HS-5 (cell line): ENCODE measurements around the gene PIH1D1.
"Not testable (repeated sequence)": the region's sequence is repeated elsewhere in the genome, so short reads cannot be mapped to it uniquely, and the experiment has no call there.

Source experiments
- DNase-seq: peaks from one replicate; pipeline ENCODE4 v3.0.0-alpha.2; 2012; ENCODE audit warnings: low read depth

PIH1D1 gene

DNA sequence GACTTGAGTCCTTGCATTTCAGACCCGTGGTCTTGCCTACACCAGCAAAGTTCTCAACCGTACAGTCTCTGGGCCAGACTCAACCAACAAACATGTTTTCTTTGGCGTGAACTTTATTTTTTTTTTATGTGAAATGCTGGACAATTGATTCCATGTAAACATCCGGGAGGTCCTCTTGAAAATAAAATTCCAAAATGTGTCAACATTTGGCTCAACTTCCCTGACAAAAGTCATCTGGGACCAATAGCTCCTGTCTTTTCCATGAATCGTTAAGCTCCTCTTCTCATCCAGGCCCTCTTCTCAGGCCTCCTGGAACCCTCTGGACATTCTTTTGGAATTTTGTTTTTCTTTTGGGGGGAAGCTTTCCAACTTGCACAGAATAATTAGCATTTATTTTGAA lies 4.2 kb upstream of the PIH1D1 start:
- DNase-seq = no peak

DNA sequence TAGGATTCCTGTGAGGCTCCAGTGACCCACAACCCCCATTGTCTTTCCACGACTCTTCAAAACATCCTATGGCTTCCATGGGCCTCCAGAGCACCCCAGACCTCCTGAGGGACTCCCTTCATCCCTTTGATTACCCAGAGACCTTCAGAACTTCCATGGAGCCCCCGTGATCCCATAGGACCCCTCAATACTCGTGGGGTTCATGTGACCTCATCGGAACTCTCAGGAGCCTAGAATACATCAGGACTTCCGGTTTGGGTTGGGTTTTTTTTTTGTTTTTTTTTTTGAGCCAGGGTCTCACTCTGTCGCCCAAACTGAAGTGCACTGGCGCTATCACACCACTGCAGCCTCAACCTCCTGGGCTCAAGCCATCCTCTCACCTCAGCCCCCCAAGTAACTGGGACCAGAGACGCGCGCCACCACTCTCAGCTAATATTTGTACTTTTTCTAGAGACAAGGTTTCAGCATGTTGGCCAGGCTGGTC lies 2.2 kb upstream of the PIH1D1 start:
- DNase-seq = no peak

DNA sequence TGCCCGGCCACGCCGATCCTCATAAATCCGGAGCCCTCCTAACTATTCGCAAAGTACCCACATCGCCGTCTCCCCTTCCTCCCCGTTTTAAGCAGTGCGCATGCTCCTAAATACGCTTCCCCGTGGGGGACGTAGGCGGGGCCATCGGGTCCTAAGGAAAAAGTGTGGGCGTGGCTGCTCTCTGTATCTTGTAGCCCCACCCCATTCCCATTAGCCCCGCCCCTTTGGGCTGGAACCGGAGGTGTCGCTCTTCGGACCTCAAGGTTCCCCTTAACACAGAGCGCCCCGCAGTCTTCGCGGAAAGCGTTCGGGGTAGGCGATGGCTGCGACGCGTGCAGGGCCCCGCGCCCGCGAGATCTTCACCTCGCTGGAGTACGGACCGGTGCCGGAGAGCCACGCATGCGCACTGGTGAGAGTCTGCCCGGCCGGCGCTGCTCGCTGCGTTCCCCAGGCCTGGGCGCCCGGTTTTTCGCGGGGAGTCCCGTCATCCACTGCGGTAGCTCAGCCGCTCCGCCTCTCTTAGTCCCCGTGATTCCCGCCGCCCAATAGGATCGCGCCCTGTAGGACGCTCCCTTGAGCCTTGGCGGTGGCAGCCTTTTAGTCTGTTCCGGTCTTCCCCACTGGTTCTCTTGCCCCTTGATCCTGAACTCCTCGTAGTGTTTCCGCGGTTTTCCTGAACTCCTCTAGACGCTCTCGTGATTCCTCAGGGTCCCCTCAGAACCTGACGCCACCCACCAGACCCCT lies 1.6 kb upstream of the PIH1D1 start, which contains the start of gene ALDH16A1:
Gene ALDH16A1, plus strand, starts transcription at position 213 of the 744 bp plus-strand sequence. Its CDS starts 107 bp downstream, at position 320.
- DNase-seq = peak; percentile 89

DNA sequence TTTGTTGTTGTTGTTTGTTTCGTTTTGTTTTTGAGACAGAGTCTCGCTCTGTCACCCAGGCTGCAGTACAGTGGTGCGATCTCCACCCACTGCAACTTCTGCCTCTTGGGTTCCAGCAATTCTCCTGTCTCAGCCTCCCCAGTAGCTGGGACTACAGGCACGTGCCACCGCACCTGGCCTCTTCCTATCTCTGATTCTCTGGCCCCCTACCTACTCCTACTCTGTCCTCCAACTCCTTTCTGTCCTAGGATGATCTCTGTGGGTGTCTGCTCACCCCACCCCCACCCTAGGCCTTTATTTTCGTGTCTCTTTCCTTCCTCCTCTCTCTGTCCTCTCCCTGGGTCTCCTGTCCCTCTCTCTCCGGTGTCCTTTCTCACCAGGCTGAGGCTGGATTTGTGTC lies 1.2 kb downstream of the PIH1D1 start:
- DNase-seq = no peak

DNA sequence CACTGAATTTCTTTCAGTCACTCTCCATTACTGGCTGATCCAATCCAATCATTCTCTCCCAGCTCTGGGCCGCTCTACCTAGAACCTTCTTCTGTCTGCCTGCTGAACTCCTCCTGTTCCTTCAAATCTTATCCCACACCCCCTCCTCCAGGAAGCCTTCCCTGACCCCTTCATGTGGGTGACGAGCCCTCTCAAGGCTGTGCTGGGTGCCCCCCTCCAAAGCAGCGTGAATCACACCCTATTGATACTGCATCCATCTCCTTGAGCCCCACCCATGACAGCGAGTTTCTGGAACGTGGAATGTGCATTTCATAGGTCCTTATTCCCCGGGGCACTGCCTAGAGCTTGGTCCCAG lies 3.2 kb downstream of the PIH1D1 start:
- DNase-seq = no peak

DNA sequence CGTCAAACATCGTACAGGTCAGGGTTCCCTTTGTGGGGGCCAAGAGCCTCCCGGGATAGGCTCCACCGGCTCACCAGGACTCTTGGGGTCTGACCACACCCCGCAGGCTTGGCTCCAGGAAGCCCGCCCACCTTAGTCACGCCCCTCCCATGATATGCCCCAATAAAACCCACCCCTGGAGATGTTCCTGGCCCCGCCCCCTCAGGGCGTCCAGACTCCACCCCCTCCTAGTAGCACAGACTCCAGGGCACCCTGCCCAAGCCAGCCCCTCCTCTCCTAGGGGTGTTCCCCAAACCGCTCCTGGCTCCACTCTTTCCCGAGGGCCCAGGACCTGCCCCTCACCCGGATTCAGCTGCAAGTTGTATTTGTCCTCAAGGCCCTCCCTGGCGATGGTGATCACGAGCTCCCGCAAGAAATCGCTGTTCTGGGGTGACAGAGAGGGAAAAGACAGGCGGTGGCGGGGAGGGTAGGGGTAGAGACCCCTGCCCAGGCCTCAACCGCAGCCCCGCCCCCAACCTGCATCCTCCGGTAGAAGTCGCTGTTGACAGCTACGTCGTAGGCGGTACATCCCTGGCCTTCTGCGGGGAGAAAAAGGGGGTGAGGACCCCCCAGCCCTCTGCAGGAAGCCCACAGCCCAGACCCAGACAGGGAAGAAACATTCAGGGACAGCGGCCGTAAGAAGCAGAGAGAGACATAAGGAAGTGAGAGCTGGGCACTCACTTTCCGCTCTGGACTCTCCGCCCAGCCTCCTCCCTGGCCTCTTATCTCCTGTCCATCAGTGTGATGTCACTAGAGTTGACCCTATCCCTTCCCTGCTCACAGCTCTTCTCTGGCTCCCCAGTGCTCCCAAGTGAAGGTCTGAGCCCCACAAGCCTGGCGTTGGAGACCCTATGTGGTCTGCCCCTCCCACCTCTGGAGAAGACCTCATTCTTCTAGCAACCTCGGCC lies 3.9 kb downstream of the PIH1D1 start:
- DNase-seq = no peak

DNA sequence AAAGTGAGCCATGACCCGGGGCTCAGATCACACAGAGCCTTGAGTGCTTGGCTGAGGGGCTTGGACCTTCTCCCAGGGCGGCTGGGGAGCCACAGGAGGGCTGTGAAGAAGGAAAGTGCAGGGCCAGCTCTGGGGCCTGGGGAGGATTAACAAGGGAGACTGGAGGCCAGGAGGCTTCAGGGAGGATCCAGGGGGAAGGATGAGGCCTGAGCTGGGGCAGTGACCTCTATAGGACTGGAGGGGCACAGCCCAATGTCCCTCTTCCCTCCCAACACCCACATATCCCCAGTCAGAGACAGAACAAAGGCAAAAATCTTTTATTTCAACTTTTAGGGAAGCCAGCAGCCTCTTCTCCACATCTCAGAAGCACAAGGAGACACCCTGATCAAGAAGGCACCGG lies 5.6 kb downstream of the PIH1D1 start:
- no peak for DNase-seq

DNA sequence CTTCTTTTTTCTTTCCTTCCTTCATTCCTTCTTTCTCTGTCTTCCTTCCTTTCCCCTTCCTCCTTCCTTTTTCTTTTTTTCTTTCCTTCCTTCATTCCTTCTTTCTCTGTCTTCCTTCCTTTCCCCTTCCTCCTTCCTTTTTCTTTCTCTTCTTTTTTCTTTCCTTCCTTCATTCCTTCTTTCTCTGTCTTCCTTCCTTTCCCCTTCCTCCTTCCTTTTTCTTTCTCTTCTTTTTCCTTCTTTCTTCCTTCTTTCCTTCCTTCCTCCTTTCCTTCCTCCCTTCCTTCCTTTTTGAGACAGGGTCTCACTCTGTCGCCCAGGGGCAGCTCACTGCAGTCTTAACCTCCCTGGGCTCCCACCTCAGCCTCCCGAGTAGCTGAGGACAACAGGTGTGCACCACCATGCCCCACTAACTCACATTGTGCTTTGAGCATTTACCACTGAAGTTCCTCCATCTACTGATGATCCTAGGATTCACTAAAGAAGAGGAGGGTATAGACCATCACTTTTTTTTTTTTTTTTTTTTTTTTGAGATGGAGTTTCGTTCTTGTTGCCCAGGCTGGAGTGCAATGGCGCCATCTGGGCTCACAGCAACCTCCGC lies 7.4 kb downstream of the PIH1D1 start:
- DNase-seq = not testable (repeated sequence)

DNA sequence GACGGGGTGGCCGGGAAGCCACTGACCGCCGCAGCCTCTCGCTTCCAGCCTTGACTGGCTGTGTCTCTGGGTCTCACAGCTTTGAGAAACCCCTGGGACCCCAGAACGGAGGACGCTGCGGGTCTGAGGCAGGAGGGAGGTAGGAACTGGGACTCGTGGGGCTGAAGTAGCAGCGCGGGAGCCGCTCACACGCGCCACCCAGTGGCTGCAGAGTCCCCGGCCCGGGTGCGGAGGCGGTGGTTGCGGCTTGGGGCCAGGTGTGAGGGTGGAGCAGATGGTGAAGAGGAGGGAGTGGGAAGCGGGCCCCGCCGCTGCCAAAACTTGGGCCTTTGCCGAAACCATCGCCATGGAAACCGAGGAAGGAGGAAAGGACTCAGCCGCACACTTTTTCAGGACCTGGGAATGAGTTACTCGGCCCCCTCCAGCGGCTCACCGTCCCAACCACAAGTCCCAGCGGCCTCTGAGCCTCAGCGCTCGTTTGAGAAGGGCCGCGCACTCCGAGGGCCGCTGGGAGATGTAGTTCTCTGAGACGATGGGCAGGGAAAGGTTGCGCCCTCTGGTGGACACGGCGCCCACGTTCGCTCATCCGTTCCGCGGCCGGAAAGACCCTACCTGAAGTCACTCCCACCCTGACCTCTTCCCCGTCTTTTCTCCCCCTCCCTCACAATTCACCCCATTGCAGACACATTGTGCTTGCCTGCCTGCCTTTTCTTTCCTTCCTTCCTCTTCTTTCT lies 8.1 kb downstream of the PIH1D1 start:
- peak; percentile 82 for DNase-seq

DNA sequence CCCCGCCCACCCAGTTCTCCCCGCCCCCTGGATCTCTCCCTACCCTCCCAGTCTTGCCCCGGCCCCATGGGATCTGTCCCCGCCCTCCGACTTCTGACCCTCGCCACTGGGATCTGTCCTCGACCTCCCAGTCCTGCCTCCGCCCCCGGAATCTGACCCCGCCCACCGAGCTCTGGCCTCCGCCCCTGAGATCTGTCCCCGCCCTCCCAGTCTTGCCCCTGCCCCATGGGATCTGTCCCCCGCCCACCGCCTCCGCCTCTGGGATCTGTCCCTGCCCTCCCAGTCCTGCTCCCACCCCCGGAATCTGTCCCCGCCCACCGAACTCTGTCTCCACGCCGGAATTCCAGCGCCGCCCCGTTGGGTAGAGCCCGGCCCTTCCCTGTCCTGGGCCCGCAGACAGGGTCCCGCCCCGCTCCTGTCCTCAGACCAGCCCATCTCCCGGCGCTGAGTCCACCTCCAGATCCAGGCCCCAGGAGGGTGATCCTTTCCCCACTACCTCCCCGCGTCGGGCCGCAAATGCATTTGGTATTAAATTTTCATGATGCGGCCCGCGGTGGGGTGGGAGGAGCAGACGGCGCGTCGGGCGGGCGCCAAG lies 8.7 kb downstream of the PIH1D1 start:
- DNase-seq = peak; percentile 71

DNA sequence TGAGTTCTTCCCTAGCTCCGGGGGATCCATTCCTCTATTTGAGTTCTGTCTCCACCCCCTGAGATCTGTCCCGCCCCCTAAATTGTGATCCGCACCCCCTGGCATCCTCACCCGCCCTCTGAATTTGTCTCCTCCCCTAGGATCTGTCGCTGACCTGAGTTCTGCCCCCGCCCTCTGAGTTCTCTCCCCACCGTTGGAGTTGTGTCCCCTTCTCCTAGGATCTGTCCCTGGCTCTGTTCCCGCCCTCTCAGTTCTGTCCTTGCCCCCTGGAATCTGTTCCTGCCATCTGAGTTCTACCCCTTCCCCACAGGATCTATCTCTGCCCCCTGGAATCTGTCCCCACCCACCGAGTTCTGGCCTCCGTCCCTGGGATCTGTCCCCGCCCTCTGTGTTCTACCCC lies 9.3 kb downstream of the PIH1D1 start:
- DNase-seq = no peak

DNA sequence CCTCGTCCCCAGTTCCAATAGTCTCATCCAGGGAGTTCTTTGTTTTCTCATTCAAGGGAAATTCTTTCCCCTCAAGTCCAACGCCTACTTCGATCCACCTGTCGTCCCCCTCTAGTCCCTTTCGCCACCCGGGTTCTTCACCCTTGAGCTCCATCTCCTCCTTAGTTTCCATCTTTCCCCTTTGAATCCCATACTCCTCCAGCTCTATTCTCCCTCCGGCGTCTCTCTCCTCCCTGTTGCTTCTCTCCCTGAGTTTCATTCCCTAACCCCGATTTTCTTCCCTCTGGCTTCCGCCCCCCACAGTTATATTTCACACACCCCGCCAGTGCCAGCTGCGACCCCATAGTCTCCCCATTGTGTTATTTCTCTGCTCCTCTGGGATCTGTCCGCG lies 9.7 kb downstream of the PIH1D1 start:
- DNase-seq = no peak

DNA sequence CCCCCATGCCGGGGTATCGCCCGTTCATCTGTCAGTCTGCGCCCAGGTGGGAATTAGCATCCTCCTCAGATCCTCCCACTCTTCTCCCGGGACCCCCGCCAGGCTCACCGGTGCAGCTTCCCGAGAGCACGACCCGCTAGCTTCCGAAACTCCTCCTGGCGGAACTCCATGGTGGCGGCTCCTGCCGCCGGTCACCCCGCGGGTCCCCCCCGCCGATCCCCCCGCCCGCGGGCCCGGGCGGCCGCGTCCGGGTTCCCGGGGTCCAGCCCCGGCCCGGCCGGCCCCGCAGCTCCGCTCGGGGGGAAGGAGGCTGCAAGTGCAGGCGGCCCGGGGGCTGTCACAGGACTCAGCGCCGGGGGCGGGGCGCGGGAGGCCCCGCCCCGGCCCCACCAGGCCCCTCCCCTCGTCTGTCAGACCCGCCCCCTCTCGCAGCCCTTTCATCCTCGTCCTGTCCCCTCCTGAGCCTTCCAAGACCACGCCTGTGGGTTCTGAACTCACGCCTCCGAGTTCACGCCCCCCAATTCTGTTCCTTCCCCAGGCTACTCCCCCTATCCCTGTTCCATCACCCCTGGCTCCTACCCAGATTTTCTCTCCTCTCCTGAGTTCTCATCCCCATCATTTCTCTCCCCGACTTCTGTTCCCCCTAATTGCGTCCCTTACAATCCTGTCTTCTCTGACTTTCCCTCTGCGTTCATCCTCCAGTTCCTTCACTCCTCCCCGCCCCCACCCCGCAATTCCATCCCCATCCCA lies 10.2 kb downstream of the PIH1D1 start, which contains the start of gene SLC17A7:
Gene SLC17A7, minus strand, starts transcription at position 318 of the 750 bp plus-strand sequence. Its CDS starts 148 bp downstream, at position 170.
- DNase-seq = no peak

DNA sequence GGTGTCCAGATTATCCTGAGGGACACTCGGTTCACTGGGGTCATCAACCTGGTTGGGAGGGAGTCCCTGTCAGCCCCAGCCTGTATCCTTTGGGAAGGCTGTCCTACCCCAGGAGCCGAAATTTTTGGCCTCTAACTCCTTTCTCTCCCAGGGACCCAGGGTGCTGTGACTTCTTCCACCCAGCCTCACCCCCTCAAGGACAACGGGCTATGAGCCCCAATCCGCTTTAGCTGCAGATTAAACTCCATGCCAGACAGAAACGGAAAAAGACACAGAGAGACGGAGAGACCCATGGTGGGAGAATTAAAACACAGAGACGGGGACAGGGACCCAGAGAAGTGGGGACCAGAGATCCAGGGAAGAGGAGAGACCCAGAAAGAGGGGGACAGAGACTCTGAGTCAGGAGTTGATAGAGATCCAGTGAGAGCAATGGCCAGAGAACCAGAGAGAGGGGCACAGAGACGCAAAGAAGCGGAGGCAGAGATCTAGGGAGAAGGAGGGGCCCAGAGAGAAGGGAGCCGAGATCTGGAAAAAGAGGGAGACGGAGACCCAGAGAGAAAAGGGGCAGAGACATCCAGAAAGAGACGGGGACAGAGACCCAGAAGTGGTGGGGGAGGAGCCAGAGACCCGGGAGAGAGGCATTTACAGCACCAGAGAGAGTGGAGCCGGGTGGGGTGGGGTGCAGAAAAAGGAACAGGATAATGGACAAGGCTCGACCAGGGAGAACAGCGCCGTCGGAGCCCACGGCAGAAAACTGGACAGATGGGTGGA lies 11.0 kb downstream of the PIH1D1 start:
- no peak for DNase-seq

DNA sequence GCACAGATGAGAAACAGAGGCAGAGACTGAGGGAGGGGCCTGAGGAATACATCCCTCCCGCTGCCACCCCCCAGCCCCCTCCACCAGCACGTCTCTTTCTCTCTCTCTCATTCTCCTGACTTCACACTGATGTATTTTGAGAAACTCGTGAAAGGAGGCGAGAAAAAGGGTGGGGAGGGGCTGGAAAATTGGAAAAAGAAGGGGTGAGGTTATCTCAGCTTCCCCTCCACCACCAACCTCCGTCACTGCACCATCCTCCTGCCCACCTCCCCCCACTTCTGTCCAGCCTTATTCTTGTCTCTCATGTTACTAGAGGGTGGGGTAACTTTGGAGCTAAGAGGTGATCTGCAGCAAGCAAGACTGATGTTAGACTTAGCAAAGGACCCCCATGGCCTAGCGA lies 11.8 kb downstream of the PIH1D1 start:
- no peak for DNase-seq

DNA sequence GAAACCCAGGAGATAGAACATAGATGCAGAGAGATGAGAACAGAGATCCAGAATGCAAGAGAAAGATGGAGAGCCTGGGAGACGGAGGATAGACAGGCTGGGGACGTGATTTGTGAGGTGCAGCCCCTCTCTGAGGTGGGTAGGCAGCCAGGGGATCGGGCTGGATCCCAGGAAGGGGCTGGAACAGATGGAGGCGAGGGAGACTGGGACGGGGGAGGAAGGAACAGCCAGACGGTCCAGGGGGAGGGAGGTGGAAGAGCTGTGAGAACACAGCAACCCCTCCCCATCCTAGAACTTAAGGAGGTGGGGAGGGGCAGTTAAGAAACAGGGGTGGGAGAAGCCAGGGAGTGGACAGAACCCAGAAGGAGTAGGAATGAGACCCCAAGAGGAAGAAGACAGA lies 13.4 kb downstream of the PIH1D1 start:
- no peak for DNase-seq

DNA sequence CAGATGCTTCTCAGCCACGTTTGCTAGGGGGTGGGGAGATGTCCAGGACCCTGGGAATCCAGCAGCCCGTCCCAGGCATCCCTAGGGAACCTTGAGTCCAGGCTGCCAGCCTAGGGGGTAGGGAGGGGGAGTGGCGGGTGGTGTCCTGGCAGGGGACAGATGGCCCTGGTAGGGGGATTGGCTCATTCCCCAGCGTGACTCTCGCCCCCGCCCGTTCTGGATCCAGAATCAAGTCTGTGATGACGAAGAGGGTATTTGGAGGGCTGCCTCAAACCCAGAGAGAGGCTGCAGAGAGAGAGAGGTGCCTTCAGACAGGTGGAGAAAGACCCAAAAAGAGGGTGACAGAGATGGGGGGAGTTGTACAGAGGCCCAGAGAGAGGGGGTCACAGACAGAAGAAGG lies 14.4 kb downstream of the PIH1D1 start:
- no peak for DNase-seq

DNA sequence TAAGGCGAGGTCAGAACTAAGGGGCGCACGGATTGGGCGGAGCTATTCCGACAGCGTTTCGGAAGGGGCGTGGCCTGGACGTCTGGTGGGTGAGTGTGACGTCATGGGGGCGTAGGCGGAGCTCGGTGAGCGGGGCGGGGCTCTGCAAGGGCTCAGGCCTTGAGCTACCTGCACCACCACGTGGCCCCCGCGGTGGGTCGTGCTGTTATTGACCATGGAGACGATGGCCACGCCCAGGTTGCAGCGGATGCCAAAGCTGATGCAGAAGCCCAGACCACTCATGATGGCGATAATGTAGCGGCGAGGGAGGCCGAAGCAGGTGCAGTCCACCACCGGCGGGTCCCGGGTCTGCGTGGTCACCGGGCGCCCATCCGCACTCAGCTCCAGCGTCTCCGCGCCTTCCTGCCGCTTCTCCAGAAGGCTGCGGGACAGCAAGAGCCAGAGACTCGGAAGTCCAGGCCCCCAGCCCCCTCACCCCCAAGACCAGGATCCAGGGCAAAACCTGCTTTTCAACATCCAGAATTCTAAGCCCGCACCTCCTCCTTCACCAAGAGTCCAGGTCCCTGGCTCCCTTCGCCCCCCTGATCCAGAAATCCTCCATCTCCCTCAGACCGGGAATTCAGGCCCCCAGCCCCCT lies 15.1 kb downstream of the PIH1D1 start:
- no peak for DNase-seq

DNA sequence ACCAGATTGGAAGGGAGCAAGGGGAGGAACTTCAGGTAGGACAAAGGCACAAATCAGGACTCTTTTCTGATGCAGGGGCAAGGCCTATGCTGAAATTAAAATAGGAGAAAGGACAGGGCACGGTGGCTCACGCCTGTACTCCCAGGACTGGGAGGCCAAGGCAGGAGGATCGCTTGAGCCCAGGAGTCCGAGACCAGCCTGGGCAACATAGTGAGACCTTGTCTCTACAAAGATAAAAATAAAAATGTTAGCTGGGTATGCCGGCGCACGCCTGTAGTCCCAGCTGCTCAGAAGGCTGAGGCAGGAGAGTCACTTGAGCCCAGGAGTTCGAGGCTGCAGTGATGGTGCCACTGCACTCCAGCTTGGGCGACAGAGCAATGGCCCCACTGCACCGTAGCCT lies 15.9 kb downstream of the PIH1D1 start:
- DNase-seq = no peak
